GM23338 (cell line): ENCODE data around the gene CEP85. TPM values are rescaled to one million over a fixed set of nuclear protein-coding genes. Genes with fewer than 3 reads are reported as not detected.

Experiments used
- ATAC-seq: fragments of 200-7000 bp; cut with Tn5 transposase; 3 replicates; pipeline ENCODE4 v1.9.1; 2020
- DNase-seq: peaks from one replicate; pipeline ENCODE4 v3.0.0-alpha.2; 2015; ENCODE audit warnings: low spot score
- H2AFZ ChIP-seq: fragments of 200-600 bp; sonication (generic); 2 replicates; pipeline ENCODE4 v1.8.0; 2016; ENCODE audit warnings: antibody characterized with exemption, mild to moderate bottlenecking, moderate library complexity
- H3F3A ChIP-seq: fragments of 200-600 bp; sonication (generic); replicated peaks from 2 replicates; pipeline ENCODE4 v1.8.0; 2017; ENCODE audit warnings: antibody characterized with exemption, mixed run types, low read depth
- H3K27ac ChIP-seq: fragments of 200-600 bp; sonication (generic); 2 replicates; pipeline ENCODE4 v1.6.1; 2016; ENCODE audit warnings: low read depth
- H3K27me3 ChIP-seq: fragments of 200-600 bp; sonication (generic); 2 replicates; pipeline ENCODE4 v1.8.0; 2016; ENCODE audit warnings: mild to moderate bottlenecking, mixed run types, moderate library complexity; ENCODE audit not compliant: insufficient read depth
- H3K36me3 ChIP-seq: fragments of 200-600 bp; sonication (generic); 2 replicates; pipeline ENCODE4 v1.8.0; 2016; ENCODE audit warnings: mild to moderate bottlenecking; ENCODE audit not compliant: insufficient read depth
- H3K4me1 ChIP-seq: fragments of 200-600 bp; sonication (generic); 2 replicates; pipeline ENCODE4 v1.8.0; 2016; ENCODE audit warnings: mild to moderate bottlenecking, moderate library complexity; ENCODE audit not compliant: insufficient read depth
- H3K4me2 ChIP-seq: fragments of 200-600 bp; sonication (generic); 2 replicates; pipeline ENCODE4 v1.7.1; 2017; ENCODE audit warnings: mixed run types
- H3K4me3 ChIP-seq: fragments of 200-600 bp; sonication (generic); 2 replicates; pipeline ENCODE4 v1.6.1; 2016; ENCODE audit warnings: mixed run types
- H3K79me2 ChIP-seq: fragments of 200-600 bp; sonication (generic); replicated peaks from 2 replicates; pipeline ENCODE4 v1.8.0; 2017; ENCODE audit warnings: mild to moderate bottlenecking; ENCODE audit not compliant: insufficient read depth
- H3K9me2 ChIP-seq: fragments of 200-600 bp; sonication (generic); 2 replicates; pipeline ENCODE4 v1.8.0; 2017; ENCODE audit not compliant: insufficient read depth
- H4K20me1 ChIP-seq: fragments of 200-600 bp; sonication (generic); replicated peaks from 2 replicates; pipeline ENCODE4 v1.8.0; 2017; ENCODE audit warnings: mild to moderate bottlenecking; ENCODE audit not compliant: insufficient read depth
- H3K27ac Mint-ChIP-seq: 2 replicates; pipeline ENCODE4 v1.8.0; 2020; ENCODE audit warnings: inconsistent platforms, mild to moderate bottlenecking, moderate library complexity, mixed read lengths
- H3K27me3 Mint-ChIP-seq: 3 replicates; pipeline ENCODE4 v1.8.0; 2022; ENCODE audit warnings: low read depth, mild to moderate bottlenecking, moderate library complexity, mixed read lengths, inconsistent platforms; ENCODE audit not compliant: insufficient read depth, poor library complexity
- H3K36me3 Mint-ChIP-seq: 3 replicates; pipeline ENCODE4 v1.8.0; 2021; ENCODE audit warnings: low read depth, mild to moderate bottlenecking, inconsistent platforms, moderate library complexity, mixed read lengths
- H3K4me1 Mint-ChIP-seq: 3 replicates; pipeline ENCODE4 v1.8.0; 2020; ENCODE audit warnings: mild to moderate bottlenecking, inconsistent platforms, mixed read lengths
- H3K4me3 Mint-ChIP-seq: 3 replicates; pipeline ENCODE4 v1.8.0; 2021; ENCODE audit warnings: moderate library complexity, mild to moderate bottlenecking, inconsistent platforms, mixed read lengths
- H3K9me3 Mint-ChIP-seq: 3 replicates; pipeline ENCODE4 v1.8.0; 2020; ENCODE audit warnings: moderate library complexity, mild to moderate bottlenecking, inconsistent platforms, mixed read lengths
- CREB1 ChIP-seq: fragments of 250-450 bp; sonication (Bioruptor Pico); IDR thresholded peaks from 2 replicates; pipeline ENCODE4 v1.5.0; 2020; ENCODE audit warnings: low read depth, mild to moderate bottlenecking, moderate library complexity
- CTCF ChIP-seq, 2 experiments: fragments of 200-600 bp in 1 of 2; sonication (generic) in 1 of 2; conservative IDR thresholded peaks; 2 replicates each; pipeline versions ENCODE4 v1.5.1 to v1.6.1; 2016 to 2017; ENCODE audit warnings: antibody characterized with exemption in 2 of 2, low read depth in 2 of 2, mild to moderate bottlenecking in 2 of 2, moderate library complexity in 1 of 2
- ETS1 ChIP-seq: IDR thresholded peaks from 2 replicates; pipeline ENCODE4 v1.6.1; 2016; ENCODE audit warnings: antibody characterized with exemption
- EZH2 ChIP-seq: fragments of 200-600 bp; sonication (generic); IDR thresholded peaks from one replicate; pipeline ENCODE4 v1.8.0; 2017; ENCODE audit warnings: antibody characterized with exemption, mild to moderate bottlenecking, low read depth; ENCODE audit not compliant: unreplicated experiment
- EZH2phosphoT487 ChIP-seq: fragments of 200-600 bp; sonication (generic); IDR thresholded peaks from one replicate; pipeline ENCODE4 v1.8.1; 2018; ENCODE audit warnings: antibody characterized with exemption; ENCODE audit not compliant: unreplicated experiment
- JUNB ChIP-seq: IDR thresholded peaks from one replicate; pipeline ENCODE4 v1.6.1; 2016; ENCODE audit warnings: antibody characterized with exemption; ENCODE audit not compliant: unreplicated experiment
- NANOG ChIP-seq: IDR thresholded peaks from 2 replicates; pipeline ENCODE4 v1.6.1; 2016; ENCODE audit warnings: antibody characterized with exemption, borderline replicate concordance
- POLR2AphosphoS5 ChIP-seq: IDR thresholded peaks from 2 replicates; pipeline ENCODE4 v1.6.1; 2016; ENCODE audit warnings: antibody characterized with exemption, low read depth
- REST ChIP-seq: IDR thresholded peaks from one replicate; pipeline ENCODE4 v1.6.1; 2018; ENCODE audit warnings: antibody characterized with exemption; ENCODE audit not compliant: unreplicated experiment
- STAT1 ChIP-seq: IDR thresholded peaks from one replicate; pipeline ENCODE4 v1.6.1; 2016; ENCODE audit warnings: antibody characterized with exemption; ENCODE audit not compliant: unreplicated experiment
- ZNF114 ChIP-seq: fragments of 250-450 bp; sonication (Bioruptor Pico); IDR thresholded peaks from 2 replicates; pipeline ENCODE4 v1.5.0; 2020; ENCODE audit warnings: mild to moderate bottlenecking, moderate library complexity
- ZNF331 ChIP-seq: fragments of 250-450 bp; sonication (Bioruptor Pico); IDR thresholded peaks from 2 replicates; pipeline ENCODE4 v1.5.0; 2020; ENCODE audit warnings: low read depth, mild to moderate bottlenecking, moderate library complexity
- ZNF462 ChIP-seq: fragments of 250-450 bp; sonication (Bioruptor Pico); IDR thresholded peaks from 2 replicates; pipeline ENCODE4 v1.5.0; 2020; ENCODE audit warnings: mild to moderate bottlenecking, moderate library complexity
- polyA plus RNA-seq: library from polyadenylated mRNA; unstranded; fragments of >200 nt; fragmentation: Nextera tagmentation; extraction: Ambion mirVana; gene quantifications from 2 replicates; pipeline ENCODE4 v1.2.1, GENCODE V29; 2016
- total RNA-seq: library from RNA; depleted of rRNA; stranded (reverse); fragments of >200 nt; shearing (Covaris generic); gene quantifications from 2 replicates; pipeline ENCODE4 v1.2.3, GENCODE V29; 2014

Gene CEP85
- total and polyA plus RNA-seq, 2 experiments from 2014 or later = 12.8 to 36.8 TPM

DNA sequence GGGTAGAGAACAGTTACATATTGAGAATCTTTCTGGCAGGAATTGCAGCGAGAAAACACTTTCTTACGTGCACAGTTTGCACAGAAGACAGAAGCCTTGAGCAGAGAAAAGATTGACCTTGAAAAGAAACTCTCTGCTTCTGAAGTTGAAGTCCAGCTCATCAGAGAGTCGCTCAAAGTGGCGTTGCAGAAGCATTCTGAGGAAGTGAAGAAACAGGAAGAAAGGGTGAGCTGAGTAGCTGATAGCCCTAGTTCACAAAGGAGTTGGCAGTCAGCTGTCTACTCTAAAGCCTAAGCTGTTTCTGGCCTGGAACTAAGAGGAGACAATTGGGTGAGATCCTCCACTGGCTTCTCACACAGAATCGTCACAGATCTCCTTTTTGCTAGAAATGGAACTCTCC lies 25.6 kb downstream of the CEP85 start:
- no peaks in the 10 kb centered on the region for H3F3A ChIP-seq
- ATAC-seq (no peak), DNase-seq (no peak)
- no peak overlapping the region for H2AFZ ChIP-seq
- no peak overlapping the region for H3K4me3 Mint-ChIP-seq
- H3K36me3 Mint-ChIP-seq = peaks cover 86% of the 10 kb centered on the region
- TF ChIP-seq ZNF462 (CRISPR knock-in tag) (no peak), JUNB (no peak), REST (no peak), POLR2AphosphoS5 (no peak), EZH2 (no peak), ETS1 (no peak), ZNF114 (CRISPR knock-in tag) (no peak), ZNF331 (CRISPR knock-in tag) (no peak), CTCF (conservative IDR thresholded peaks at IDR 0.05; ENCODE audit: low read depth in 2 of 2) (no peak), CREB1 (CRISPR knock-in tag) (no peak), NANOG (no peak), EZH2phosphoT487 (no peak), STAT1 (no peak)
- no peak overlapping the region for H3K4me3 ChIP-seq
- H3K36me3 ChIP-seq = peaks cover 70% of the 10 kb centered on the region
- peaks cover 29% of the 10 kb centered on the region for H4K20me1 ChIP-seq
- no peaks in the 10 kb centered on the region; the same call in 1 of the 2 replicates for H3K79me2 ChIP-seq
- H3K27me3 ChIP-seq = no peaks in the 10 kb centered on the region
- H3K9me3 Mint-ChIP-seq = no peaks in the 10 kb centered on the region
- peaks cover 4% of the 10 kb centered on the region for H3K27me3 Mint-ChIP-seq
- H3K27ac Mint-ChIP-seq = no peak overlapping the region
- H3K9me2 ChIP-seq = no peaks in the 10 kb centered on the region
- no peaks in the 10 kb centered on the region for H3K4me1 Mint-ChIP-seq
- no peak overlapping the region for H3K4me2 ChIP-seq
- no peaks in the 10 kb centered on the region for H3K4me1 ChIP-seq
- H3K27ac ChIP-seq = no peak overlapping the region
